OCI-LY7 (cell line): Measurements from ENCODE around the gene NTM. TPM values are rescaled to one million over a fixed set of nuclear protein-coding genes. Genes with fewer than 3 reads are reported as not detected.

Source experiments
- BruUV-seq: library from RNA; stranded (reverse); fragments of 400-500 nt; replicated peaks from 2 replicates; lab custom pipeline; 2021; lab: Mats Ljungman, UMichigan
- CTCF ChIA-PET: fragments of 300-600 bp; sonication (Branson Sonifier 250); formaldehyde crosslinking; loops from one replicate; lab custom pipeline; 2022; ENCODE audit warnings: antibody characterized with exemption; ENCODE audit not compliant: unreplicated experiment; lab: Charles Lee
- POLR2A ChIA-PET: fragments of 300-600 bp; sonication (Branson Sonifier 250); formaldehyde crosslinking; loops from one replicate; lab custom pipeline; 2022; ENCODE audit warnings: antibody characterized with exemption; lab: Charles Lee
- DNase-seq: peaks from one replicate; pipeline ENCODE4 v3.0.0-alpha.2; 2015; ENCODE audit warnings: low spot score
- H2AFZ ChIP-seq: fragments of 200-600 bp; sonication (generic), shearing (Covaris generic); 2 replicates; pipeline ENCODE4 v1.6.1; 2014; ENCODE audit warnings: mild to moderate bottlenecking, antibody characterized with exemption, low read length, moderate library complexity
- H3K27ac ChIP-seq: fragments of 200-600 bp; sonication (generic); 2 replicates; pipeline ENCODE4 v1.5.1; 2014; ENCODE audit warnings: mixed run types, low read depth, mild to moderate bottlenecking, moderate library complexity, low read length, inconsistent platforms; ENCODE audit not compliant: poor library complexity, severe bottlenecking
- H3K36me3 ChIP-seq: fragments of 200-600 bp; sonication (generic); 2 replicates; pipeline ENCODE4 v1.6.1; 2014; ENCODE audit warnings: mild to moderate bottlenecking, antibody characterized with exemption, low read length, moderate library complexity, mixed read lengths; ENCODE audit not compliant: insufficient read depth
- H3K4me1 ChIP-seq: fragments of 200-600 bp; sonication (generic); 2 replicates; pipeline ENCODE4 v1.5.1; 2014; ENCODE audit warnings: mild to moderate bottlenecking, low read length; ENCODE audit not compliant: insufficient read depth, poor library complexity, severe bottlenecking
- H3K4me2 ChIP-seq: fragments of 200-600 bp; sonication (generic); 2 replicates; pipeline ENCODE4 v1.6.1; 2014; ENCODE audit warnings: mild to moderate bottlenecking, low read length
- H3K4me3 ChIP-seq: fragments of 200-600 bp; sonication (generic); 2 replicates; pipeline ENCODE4 v1.5.1; 2014; ENCODE audit warnings: mild to moderate bottlenecking, low read depth, low read length; ENCODE audit not compliant: poor library complexity, severe bottlenecking
- H3K79me2 ChIP-seq: fragments of 200-600 bp; sonication (generic); 2 replicates; pipeline ENCODE4 v1.6.1; 2016; ENCODE audit warnings: low read depth, mild to moderate bottlenecking, low read length, moderate library complexity, mixed read lengths; ENCODE audit not compliant: insufficient read depth
- H3K9me2 ChIP-seq: fragments of 200-600 bp; sonication (generic); 2 replicates; pipeline ENCODE4 v1.6.1; 2016; ENCODE audit warnings: mild to moderate bottlenecking, low read length, mixed read lengths; ENCODE audit not compliant: insufficient read depth
- H3K9me3 ChIP-seq: fragments of 200-600 bp; sonication (generic); 2 replicates; pipeline ENCODE4 v1.6.1; 2014; ENCODE audit warnings: mild to moderate bottlenecking, mixed run types, low read length, mixed read lengths
- H4K20me1 ChIP-seq: fragments of 200-600 bp; sonication (generic); 2 replicates; pipeline ENCODE4 v1.6.1; 2014; ENCODE audit warnings: mild to moderate bottlenecking, antibody characterized with exemption, low read length, moderate library complexity, mixed read lengths; ENCODE audit not compliant: insufficient read depth
- EZH2phosphoT487 ChIP-seq: fragments of 200-600 bp; sonication (generic); IDR thresholded peaks from 2 replicates; pipeline ENCODE4 v1.6.1; 2018; ENCODE audit warnings: low read depth, borderline replicate concordance, mild to moderate bottlenecking, mixed run types, antibody characterized with exemption, low read length, moderate library complexity, mixed read lengths
- intact Hi-C: fragments of 100-400 bp; cut with micrococcal nuclease; formaldehyde crosslinking; loops from one replicate; pipeline ENCODE4 v1.10.0; 2022; ENCODE audit not compliant: unreplicated experiment
- total RNA-seq, 2 experiments: library from RNA; depleted of rRNA in 1 of 2; stranded (reverse); fragments of >200 nt in 1 of 2; shearing (Covaris generic) in 1 of 2; gene quantifications; 2 replicates each; pipeline ENCODE4 v1.2.3, GENCODE V29; 2014 to 2022
- TF ChIP-seq, protein P1 (sequence below): fragments of 200-600 bp; sonication (generic); conservative IDR thresholded peaks from 2 replicates; pipeline ENCODE4 v1.5.1; 2014; ENCODE audit warnings: mild to moderate bottlenecking, antibody characterized with exemption, low read length, moderate library complexity, mixed read lengths

The NTM gene
- total RNA-seq, 2 experiments from 2014 or later = not detected

GRCh38 chr11:132103021-132103420, 732.6 kb downstream of the NTM start:
- BruUV-seq = no TSS peak
- no peak for TF ChIP-seq EZH2phosphoT487
- TF ChIP-seq, protein P1, sequence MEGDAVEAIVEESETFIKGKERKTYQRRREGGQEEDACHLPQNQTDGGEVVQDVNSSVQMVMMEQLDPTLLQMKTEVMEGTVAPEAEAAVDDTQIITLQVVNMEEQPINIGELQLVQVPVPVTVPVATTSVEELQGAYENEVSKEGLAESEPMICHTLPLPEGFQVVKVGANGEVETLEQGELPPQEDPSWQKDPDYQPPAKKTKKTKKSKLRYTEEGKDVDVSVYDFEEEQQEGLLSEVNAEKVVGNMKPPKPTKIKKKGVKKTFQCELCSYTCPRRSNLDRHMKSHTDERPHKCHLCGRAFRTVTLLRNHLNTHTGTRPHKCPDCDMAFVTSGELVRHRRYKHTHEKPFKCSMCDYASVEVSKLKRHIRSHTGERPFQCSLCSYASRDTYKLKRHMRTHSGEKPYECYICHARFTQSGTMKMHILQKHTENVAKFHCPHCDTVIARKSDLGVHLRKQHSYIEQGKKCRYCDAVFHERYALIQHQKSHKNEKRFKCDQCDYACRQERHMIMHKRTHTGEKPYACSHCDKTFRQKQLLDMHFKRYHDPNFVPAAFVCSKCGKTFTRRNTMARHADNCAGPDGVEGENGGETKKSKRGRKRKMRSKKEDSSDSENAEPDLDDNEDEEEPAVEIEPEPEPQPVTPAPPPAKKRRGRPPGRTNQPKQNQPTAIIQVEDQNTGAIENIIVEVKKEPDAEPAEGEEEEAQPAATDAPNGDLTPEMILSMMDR = no peak
- H3K27ac ChIP-seq = no peak overlapping the region
- H3K9me2 ChIP-seq = no peaks in the 10 kb centered on the region
- POLR2A ChIA-PET = no interaction called here
- no peak for DNase-seq
- H3K4me1 ChIP-seq = no peaks in the 10 kb centered on the region
- H4K20me1 ChIP-seq = no peaks in the 10 kb centered on the region
- H3K9me3 ChIP-seq = no peaks in the 10 kb centered on the region
- no peaks in the 10 kb centered on the region for H3K79me2 ChIP-seq
- no peaks in the 10 kb centered on the region for H3K36me3 ChIP-seq
- H3K4me2 ChIP-seq = no peak overlapping the region
- H3K4me3 ChIP-seq = no peak overlapping the region
- CTCF ChIA-PET = no interaction called here
- intact Hi-C loops = no loop called here
- no peak overlapping the region for H2AFZ ChIP-seq

GRCh38 chr11:132106096-132106982, 735.9 kb downstream of the NTM start:
- no peak overlapping the region for H2AFZ ChIP-seq
- intact Hi-C loops = no loop called here
- ChIA-PET POLR2A (interaction anchor here (1.7 kb wide), 1 partner anchor 8 kb away, joined by 3 read pairs; no protein-coding TSS in a partner anchor), CTCF (no interaction called here)
- no peak overlapping the region for H3K4me2 ChIP-seq
- no peaks in the 10 kb centered on the region for H4K20me1 ChIP-seq
- H3K36me3 ChIP-seq = no peaks in the 10 kb centered on the region
- no TSS peak for BruUV-seq
- no peak overlapping the region for H3K4me3 ChIP-seq
- H3K27ac ChIP-seq = no peak overlapping the region
- TF ChIP-seq, protein P1 = no peak
- no peak for TF ChIP-seq EZH2phosphoT487
- no peaks in the 10 kb centered on the region for H3K9me2 ChIP-seq
- no peaks in the 10 kb centered on the region for H3K9me3 ChIP-seq
- H3K79me2 ChIP-seq = no peaks in the 10 kb centered on the region
- no peak for DNase-seq
- no peaks in the 10 kb centered on the region for H3K4me1 ChIP-seq

DNA sequence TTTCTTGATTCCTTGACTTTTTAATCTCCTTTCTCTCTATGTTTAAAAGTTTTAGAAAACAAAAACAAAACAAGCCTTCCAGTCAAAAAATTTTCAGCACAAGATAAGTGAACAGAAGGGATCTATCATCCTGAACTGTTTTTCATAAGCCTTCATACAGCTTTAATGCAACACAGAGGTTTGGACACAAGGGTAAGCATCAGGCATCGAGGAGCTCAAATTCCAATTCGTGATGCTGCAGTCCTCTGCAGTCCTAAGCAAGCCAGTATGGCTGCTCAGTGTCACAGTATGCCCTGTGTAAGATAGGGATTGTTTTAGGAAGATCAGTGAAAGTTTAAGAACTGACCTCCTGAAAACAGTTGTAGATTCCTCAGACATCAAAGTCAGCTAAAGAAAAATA, 740.9 kb downstream of the NTM start:
- no peak overlapping the region for H3K4me3 ChIP-seq
- no peaks in the 10 kb centered on the region for H3K9me2 ChIP-seq
- H3K36me3 ChIP-seq = no peaks in the 10 kb centered on the region
- no peak overlapping the region for H2AFZ ChIP-seq
- no peak for DNase-seq
- no peak overlapping the region for H3K4me2 ChIP-seq
- CTCF ChIA-PET = no interaction called here
- intact Hi-C loops = no loop called here
- H3K79me2 ChIP-seq = no peaks in the 10 kb centered on the region
- no peak overlapping the region for H3K27ac ChIP-seq
- H3K9me3 ChIP-seq = no peaks in the 10 kb centered on the region
- H3K4me1 ChIP-seq = no peaks in the 10 kb centered on the region
- no TSS peak for BruUV-seq
- no peaks in the 10 kb centered on the region for H4K20me1 ChIP-seq
- POLR2A ChIA-PET = no interaction called here
- TF ChIP-seq, protein P1 = no peak
- no peak for TF ChIP-seq EZH2phosphoT487
